SK-N-SH (cell line): ENCODE data around the gene PCBP3. TPM values are rescaled to one million over a fixed set of nuclear protein-coding genes. Genes with fewer than 3 reads are reported as not detected.

Experiments
- CTCF ChIA-PET: fragments of 300-600, 350-600 bp; formaldehyde crosslinking; extraction: SDS; loops from one replicate; lab custom pipeline; 2021; lab: Yijun Ruan, JAX
- POLR2A ChIA-PET: fragments of 350-600 bp; sonication (Branson Sonifier 250); formaldehyde crosslinking; extraction: SDS; loops from one replicate; lab custom pipeline; 2020; ENCODE audit warnings: antibody characterized with exemption, inconsistent platforms; lab: Yijun Ruan, JAX
- DNase-seq: peaks from one replicate; pipeline ENCODE4 v3.0.0; 2012
- H2AFZ ChIP-seq: fragments of 200-600 bp; sonication (generic); 2 replicates; pipeline ENCODE4 v1.8.1; 2016; ENCODE audit warnings: antibody characterized with exemption, mild to moderate bottlenecking, low read depth
- H3F3A ChIP-seq: fragments of 200-600 bp; sonication (generic); replicated peaks from 2 replicates; pipeline ENCODE3; 2016; ENCODE audit warnings: antibody characterized with exemption, mild to moderate bottlenecking; ENCODE audit not compliant: insufficient read depth
- H3K27ac ChIP-seq, 2 experiments: fragments of 200-500 bp in 1 of 2; fragments of 200-600 bp in 1 of 2; sonication (Bioruptor generic) in 1 of 2; sonication (generic), shearing (Covaris generic) in 1 of 2; 2 replicates each; pipeline versions ENCODE4 v1.5.1 to v1.6.1; 2014 to 2016; ENCODE audit warnings: low read depth in 2 of 2, inconsistent platforms in 1 of 2, low read length in 1 of 2, mild to moderate bottlenecking in 1 of 2, mixed read lengths in 1 of 2
- H3K27me3 ChIP-seq: fragments of 200-600 bp; sonication (generic), shearing (Covaris generic); 2 replicates; pipeline ENCODE4 v1.6.1; 2016; ENCODE audit warnings: mixed run types; ENCODE audit not compliant: insufficient read depth
- H3K36me3 ChIP-seq, 2 experiments: fragments of 200-500 bp in 1 of 2; fragments of 200-600 bp in 1 of 2; sonication (Bioruptor generic) in 1 of 2; sonication (generic) in 1 of 2; replicated peaks in 1 of 2; 2 replicates each; pipeline versions ENCODE3 to v1.5.1; 2014 to 2016; ENCODE audit warnings: low read length in 1 of 2, mild to moderate bottlenecking in 1 of 2; ENCODE audit not compliant: insufficient read depth in 2 of 2, control insufficient read depth in 1 of 2
- H3K4me1 ChIP-seq, 2 experiments: fragments of 200-500 bp in 1 of 2; fragments of 200-600 bp in 1 of 2; sonication (Bioruptor generic) in 1 of 2; sonication (generic), shearing (Covaris generic) in 1 of 2; 2 replicates each; pipeline versions ENCODE4 v1.5.1 to v1.6.1; 2014 to 2016; ENCODE audit warnings: low read depth in 1 of 2, low read length in 1 of 2, mixed run types in 1 of 2; ENCODE audit not compliant: insufficient read depth in 2 of 2, control insufficient read depth in 1 of 2
- H3K4me2 ChIP-seq: fragments of 200-600 bp; sonication (generic), shearing (Covaris generic); 2 replicates; pipeline ENCODE4 v1.6.1; 2017; ENCODE audit warnings: mixed run types
- H3K4me3 ChIP-seq, 2 experiments: fragments of 200-500 bp in 1 of 2; fragments of 200-600 bp in 1 of 2; sonication (Bioruptor generic) in 1 of 2; sonication (generic), shearing (Covaris generic) in 1 of 2; 2 replicates each; pipeline versions ENCODE4 v1.5.1 to v1.8.1; 2014 to 2016; ENCODE audit warnings: low read depth in 2 of 2, inconsistent platforms in 1 of 2, low read length in 1 of 2, mild to moderate bottlenecking in 1 of 2, mixed read lengths in 1 of 2, moderate library complexity in 1 of 2
- H3K79me2 ChIP-seq: fragments of 200-600 bp; sonication (generic); 2 replicates; pipeline ENCODE4 v1.8.1; 2017; ENCODE audit warnings: mild to moderate bottlenecking; ENCODE audit not compliant: insufficient read depth
- H3K9ac ChIP-seq: fragments of 200-600 bp; sonication (generic); 2 replicates; pipeline ENCODE4 v1.6.1; 2017; ENCODE audit warnings: mixed run types
- H3K9me2 ChIP-seq: fragments of 200-600 bp; sonication (generic); 2 replicates; pipeline ENCODE4 v1.6.1; 2017; ENCODE audit warnings: mixed run types
- H3K9me3 ChIP-seq: fragments of 200-600 bp; sonication (generic); 2 replicates; pipeline ENCODE4 v1.6.1; 2017; ENCODE audit warnings: mixed run types, mild to moderate bottlenecking, moderate library complexity
- H4K20me1 ChIP-seq: fragments of 200-600 bp; sonication (generic); 2 replicates; pipeline ENCODE4 v1.6.1; 2017; ENCODE audit warnings: mild to moderate bottlenecking, mixed run types; ENCODE audit not compliant: insufficient read depth
- CHD2 ChIP-seq: fragments of 150-350 bp; IDR thresholded peaks from 2 replicates; pipeline ENCODE4 v1.6.1; 2018; ENCODE audit warnings: low read length; ENCODE audit not compliant: partially characterized antibody
- FOSL2 ChIP-seq: IDR thresholded peaks from 2 replicates; pipeline ENCODE4 v1.4.0; 2012; ENCODE audit warnings: low read depth, mild to moderate bottlenecking, moderate library complexity, borderline replicate concordance
- FOXJ3 ChIP-seq: sonication (generic); formaldehyde crosslinking; IDR thresholded peaks from 2 replicates; pipeline ENCODE4 v1.5.1; 2020; ENCODE audit warnings: mild to moderate bottlenecking, missing genetic modification reagents
- FOXM1 ChIP-seq: IDR thresholded peaks from 2 replicates; pipeline ENCODE4 v1.4.0; 2012; ENCODE audit warnings: low read depth, mild to moderate bottlenecking
- GABPA ChIP-seq: IDR thresholded peaks from 2 replicates; pipeline ENCODE4 v1.4.0; 2012; ENCODE audit warnings: low read depth, mild to moderate bottlenecking
- IRF3 ChIP-seq: fragments of 150-350 bp; IDR thresholded peaks from 2 replicates; pipeline ENCODE4 v1.6.1; 2016; ENCODE audit warnings: mild to moderate bottlenecking, low read depth, low read length
- JUND ChIP-seq: IDR thresholded peaks from 2 replicates; pipeline ENCODE4 v1.4.0; 2012
- MXI1 ChIP-seq: IDR thresholded peaks from 2 replicates; pipeline ENCODE4 v1.6.1; 2012; ENCODE audit warnings: mild to moderate bottlenecking, low read depth, low read length, improper control_type of control experiment
- NFIC ChIP-seq: IDR thresholded peaks from 2 replicates; pipeline ENCODE4 v1.4.0; 2012; ENCODE audit warnings: borderline replicate concordance
- NRF1 ChIP-seq: IDR thresholded peaks from 2 replicates; pipeline ENCODE4 v1.6.1; 2012; ENCODE audit warnings: low read depth, mild to moderate bottlenecking, low read length
- RCOR1 ChIP-seq: fragments of 150-350 bp; IDR thresholded peaks from 2 replicates; pipeline ENCODE4 v1.6.1; 2017; ENCODE audit warnings: antibody characterized with exemption, low read length
- RXRA ChIP-seq: IDR thresholded peaks from 2 replicates; pipeline ENCODE4 v1.4.0; 2012; ENCODE audit warnings: low read depth, mild to moderate bottlenecking, borderline replicate concordance
- SIN3A ChIP-seq: IDR thresholded peaks from 2 replicates; pipeline ENCODE4 v1.6.1; 2012; ENCODE audit warnings: low read depth, mild to moderate bottlenecking, low read length, moderate library complexity, borderline replicate concordance
- TAF1 ChIP-seq: IDR thresholded peaks from 2 replicates; pipeline ENCODE4 v1.6.1; 2012; ENCODE audit warnings: low read depth, mild to moderate bottlenecking, low read length, moderate library complexity, borderline replicate concordance
- TEAD4 ChIP-seq: IDR thresholded peaks from 2 replicates; pipeline ENCODE4 v1.4.0; 2012; ENCODE audit warnings: mild to moderate bottlenecking, borderline replicate concordance; ENCODE audit not compliant: insufficient read depth
- USF1 ChIP-seq: IDR thresholded peaks from 2 replicates; pipeline ENCODE4 v1.4.0; 2012; ENCODE audit warnings: low read depth, borderline replicate concordance
- USF2 ChIP-seq: fragments of 150-350 bp; IDR thresholded peaks from 2 replicates; pipeline ENCODE4 v1.6.1; 2017; ENCODE audit warnings: antibody characterized with exemption, low read length, low read depth, borderline replicate concordance
- YY1 ChIP-seq: IDR thresholded peaks from 2 replicates; pipeline ENCODE4 v1.4.0; 2012; ENCODE audit warnings: low read depth, mild to moderate bottlenecking
- ZBTB33 ChIP-seq: IDR thresholded peaks from 2 replicates; pipeline ENCODE4 v1.4.0; 2012; ENCODE audit warnings: low read depth, borderline replicate concordance
- WGBS: methylation state at CpG from one replicate; pipeline ENCODE4 v1.1.6; 2017; ENCODE audit warnings: low lambda C conversion rate; 5-methylcytosine and 5-hydroxymethylcytosine counted together
- polyA plus RNA-seq, 3 experiments: library from polyadenylated mRNA; depleted of rRNA; stranded (reverse); fragments of >200 nt; gene quantifications; 2 replicates each; pipeline ENCODE4 v1.2.3, GENCODE V29; 2012

PCBP3 gene
- polyA plus RNA-seq, 1 of the 3 experiments (the other 2 are of a cell fraction) = 9.5 TPM

GRCh38 chr21:45889961-45890360 is 246.4 kb downstream of the PCBP3 start:
- no peak overlapping the region for H2AFZ ChIP-seq
- H3K27ac ChIP-seq = no peak overlapping the region; a peak in 1 of 4 replicates
- H3K4me1 ChIP-seq = peaks cover 0 to 84% of the 10 kb centered on the region in 2 experiments; a peak in 3 of 4 replicates
- no peaks in the 10 kb centered on the region for H3K9me3 ChIP-seq
- WGBS = 85% methylated on average over 10 of the region's 10 CpGs
- no peak for DNase-seq
- H3K27me3 ChIP-seq = no peaks in the 10 kb centered on the region
- H3K9me2 ChIP-seq = no peaks in the 10 kb centered on the region
- ChIA-PET POLR2A (no interaction called here), CTCF (interaction anchor here (1.0 to 2.6 kb wide), 3 partner anchors 10 to 428 kb away, joined by 3 to 22 read pairs (median 4); no protein-coding TSS in a partner anchor)
- H3K9ac ChIP-seq = no peak overlapping the region
- no peaks in the 10 kb centered on the region; the same call in 1 of the 2 replicates for H4K20me1 ChIP-seq
- H3K4me2 ChIP-seq = no peak overlapping the region
- no peaks in the 10 kb centered on the region for H3K36me3 ChIP-seq
- TF ChIP-seq NRF1 (no peak), FOXJ3 (no peak), GABPA (no peak), CHD2 (no peak), YY1 (no peak), RCOR1 (no peak), NFIC (no peak), FOXM1 (no peak), TAF1 (no peak), ZBTB33 (no peak), JUND (no peak), FOSL2 (no peak), TEAD4 (no peak), USF1 (no peak), IRF3 (no peak), USF2 (no peak), RXRA (no peak), MXI1 (no peak), SIN3A (no peak)
- no peaks in the 10 kb centered on the region for H3F3A ChIP-seq
- no peaks in the 10 kb centered on the region for H3K79me2 ChIP-seq
- no peak overlapping the region for H3K4me3 ChIP-seq
